PC-9 (cell line): ENCODE results near the gene NEK4.

Source experiments
- CTCF ChIP-seq: fragments of 200-600 bp; sonication (generic); conservative IDR thresholded peaks from 2 replicates; pipeline ENCODE4 v1.6.1; 2017; ENCODE audit warnings: mixed run types, antibody characterized with exemption, mild to moderate bottlenecking, moderate library complexity
- EZH2 ChIP-seq: fragments of 200-600 bp; sonication (generic); IDR thresholded peaks from 2 replicates; pipeline ENCODE4 v1.8.0; 2017; ENCODE audit warnings: antibody characterized with exemption, low read depth

- TF ChIP-seq CTCF, result no peak
- no peak for TF ChIP-seq EZH2
These were observed at the start of gene NEK4 for GRCh38 chr3:52770496-52771333.
